Measurements from ENCODE around the gene CAMK2D. TPM values are rescaled to one million over a fixed set of nuclear protein-coding genes. Genes with fewer than 3 reads are reported as not detected.

The CAMK2D gene
- total and polyA plus RNA-seq, 2 donors from 2014 or later = 9.1 to 34.7 TPM

- H3K9me3 ChIP-seq (ENCODE audit: control insufficient read depth in 2 of 3, insufficient read depth in 1 of 3, low read length in 3 of 3) = no peaks in the 10 kb centered on the region
- DNase-seq = no peak
- H3K27ac ChIP-seq (ENCODE audit: low read depth in 2 of 2, low read length in 2 of 2) = no peak overlapping the region
- intact Hi-C loops (cut with DNase I) = no loop called here
- H3K4me1 ChIP-seq (ENCODE audit: control insufficient read depth in 2 of 3, insufficient read depth in 2 of 3, low read depth in 1 of 3, low read length in 3 of 3) = no peaks in the 10 kb centered on the region
- H3K9ac ChIP-seq (ENCODE audit: low read length in 3 of 3) = no peak overlapping the region
- no peak for FAIRE-seq
- no peak overlapping the region for H3K4me3 ChIP-seq (ENCODE audit: low read length in 3 of 3)
- no peaks in the 10 kb centered on the region for H3K36me3 ChIP-seq (ENCODE audit: control insufficient read depth in 2 of 3, insufficient read depth in 3 of 3, low read length in 3 of 3)
- no peak for TF ChIP-seq CTCF (IDR thresholded peaks at IDR 0.05; ENCODE audit: borderline replicate concordance, extremely low read depth, insufficient read depth)
- H3K27me3 ChIP-seq (ENCODE audit: control insufficient read depth, insufficient read depth, low read length) = no peaks in the 10 kb centered on the region
These were observed 327.3 kb downstream of the CAMK2D start for GRCh38 chr4:113434247-113434587.

GRCh38 chr4:113433536-113434246 lies 327.8 kb downstream of the CAMK2D start:
- no peaks in the 10 kb centered on the region for H3K27me3 ChIP-seq (ENCODE audit: control insufficient read depth, insufficient read depth, low read length)
- DNase-seq (no peak), FAIRE-seq (no peak)
- intact Hi-C loops (cut with DNase I) = no loop called here
- no peaks in the 10 kb centered on the region for H3K36me3 ChIP-seq (ENCODE audit: control insufficient read depth in 2 of 3, insufficient read depth in 3 of 3, low read length in 3 of 3)
- H3K4me3 ChIP-seq (ENCODE audit: low read length in 3 of 3) = no peak overlapping the region
- no peak for TF ChIP-seq CTCF (IDR thresholded peaks at IDR 0.05; ENCODE audit: borderline replicate concordance, extremely low read depth, insufficient read depth)
- no peak overlapping the region for H3K9ac ChIP-seq (ENCODE audit: low read length in 3 of 3)
- H3K4me1 ChIP-seq (ENCODE audit: control insufficient read depth in 2 of 3, insufficient read depth in 2 of 3, low read depth in 1 of 3, low read length in 3 of 3) = no peaks in the 10 kb centered on the region
- H3K27ac ChIP-seq (ENCODE audit: low read depth in 2 of 2, low read length in 2 of 2) = no peak overlapping the region
- H3K9me3 ChIP-seq (ENCODE audit: control insufficient read depth in 2 of 3, insufficient read depth in 1 of 3, low read length in 3 of 3) = no peaks in the 10 kb centered on the region

- Histone ChIP-seq H3K36me3 (ENCODE audit: control insufficient read depth in 2 of 3, insufficient read depth in 3 of 3, low read length in 3 of 3) (no peaks in the 10 kb centered on the region), H3K4me1 (ENCODE audit: control insufficient read depth in 2 of 3, insufficient read depth in 2 of 3, low read depth in 1 of 3, low read length in 3 of 3) (no peaks in the 10 kb centered on the region), H3K27ac (ENCODE audit: low read depth in 2 of 2, low read length in 2 of 2) (no peak overlapping the region), H3K9me3 (ENCODE audit: control insufficient read depth in 2 of 3, insufficient read depth in 1 of 3, low read length in 3 of 3) (no peaks in the 10 kb centered on the region), H3K4me3 (ENCODE audit: low read length in 3 of 3) (no peak overlapping the region), H3K9ac (ENCODE audit: low read length in 3 of 3) (no peak overlapping the region), H3K27me3 (ENCODE audit: control insufficient read depth, insufficient read depth, low read length) (no peaks in the 10 kb centered on the region)
- intact Hi-C loops (cut with DNase I) = no loop called here
- DNase-seq (no peak), FAIRE-seq (no peak)
- no peak for TF ChIP-seq CTCF (IDR thresholded peaks at IDR 0.05; ENCODE audit: borderline replicate concordance, extremely low read depth, insufficient read depth)
These were observed 328.4 kb downstream of the CAMK2D start for GRCh38 chr4:113433116-113433515.

DNA sequence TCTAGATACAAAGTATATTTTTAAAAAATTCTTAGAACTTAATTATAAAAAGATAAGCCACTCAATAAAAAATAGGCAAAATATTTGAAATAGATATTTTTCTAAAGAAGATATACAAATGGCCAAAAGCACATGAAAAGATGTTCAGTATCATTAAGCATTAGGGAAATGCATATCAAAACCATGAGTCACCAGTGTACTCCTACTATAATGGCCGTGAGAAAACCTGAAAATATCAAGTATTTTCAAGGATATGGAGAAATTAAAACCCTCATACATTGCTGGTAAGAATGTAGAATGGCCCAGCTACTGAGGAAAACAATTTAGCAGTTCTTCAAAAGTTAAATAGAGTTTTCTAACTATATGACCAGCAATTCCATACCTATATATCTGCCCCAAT lies 337.9 kb downstream of the CAMK2D start:
- Histone ChIP-seq H3K27ac (ENCODE audit: low read depth in 2 of 2, low read length in 2 of 2) (no peak overlapping the region), H3K27me3 (ENCODE audit: control insufficient read depth, insufficient read depth, low read length) (no peaks in the 10 kb centered on the region)
- peak; percentile 29 for FAIRE-seq

More for the DNA sequence above, 337.9 kb downstream of the CAMK2D start:
- H3K9me3 ChIP-seq (ENCODE audit: control insufficient read depth in 2 of 3, insufficient read depth in 1 of 3, low read length in 3 of 3) = peaks cover 0 to 2% (median 0%) of the 10 kb centered on the region in 3 donors
- H3K9ac ChIP-seq (ENCODE audit: low read length in 3 of 3) = no peak overlapping the region
- no peak overlapping the region for H3K4me3 ChIP-seq (ENCODE audit: low read length in 3 of 3)
- intact Hi-C loops (cut with DNase I) = no loop called here
- no peaks in the 10 kb centered on the region for H3K36me3 ChIP-seq (ENCODE audit: control insufficient read depth in 2 of 3, insufficient read depth in 3 of 3, low read length in 3 of 3)
- H3K4me1 ChIP-seq (ENCODE audit: control insufficient read depth in 2 of 3, insufficient read depth in 2 of 3, low read depth in 1 of 3, low read length in 3 of 3) = no peaks in the 10 kb centered on the region
- no peak for DNase-seq
- no peak for TF ChIP-seq CTCF (IDR thresholded peaks at IDR 0.05; ENCODE audit: borderline replicate concordance, extremely low read depth, insufficient read depth)
